K562 (cell line): ENCODE measurements around the gene MICU1. TPM values are rescaled to one million over a fixed set of nuclear protein-coding genes. Genes with fewer than 3 reads are reported as not detected.

Experiments used
- ATAC-seq: fragments of 200-7000 bp; cut with Tn5 transposase; 3 replicates; pipeline ENCODE4 v1.9.1; 2020; ENCODE audit warnings: moderate library complexity
- BruUV-seq: library from RNA; stranded (reverse); fragments of 400-500 nt; replicated peaks from 2 replicates; lab custom pipeline; 2021; lab: Mats Ljungman, UMichigan
- CTCF ChIA-PET: fragments of 300-600 bp; formaldehyde crosslinking; extraction: SDS; loops from one replicate; lab custom pipeline; 2021; ENCODE audit warnings: low intra/inter-chr PET ratio; lab: Yijun Ruan, JAX
- POLR2A ChIA-PET: fragments of 300-600, 350-650 bp; sonication (Branson Sonifier 250); formaldehyde crosslinking; extraction: SDS; loops from one replicate; lab custom pipeline; 2021; ENCODE audit warnings: antibody characterized with exemption, inconsistent platforms; lab: Yijun Ruan, JAX
- DNase-seq, 4 experiments: peaks; one replicate each; pipeline versions ENCODE4 v3.0.0 to v3.0.0-alpha.2; 2011 to 2018; ENCODE audit warnings: low spot score in 3 of 4, mixed read lengths in 3 of 4; ENCODE audit errors: extremely low read depth in 1 of 4
- FAIRE-seq: peaks from 2 replicates; lab custom pipeline; 2011; peaks lifted over from hg19 to GRCh38; lab: Jason Lieb, UNC
- H2AFZ ChIP-seq: 2 replicates; pipeline ENCODE4 v1.6.0; 2011; ENCODE audit warnings: low read depth, low read length, control low read depth, inconsistent platforms
- H3K27ac ChIP-seq: fragments of 200-600 bp; 3 replicates; pipeline ENCODE4 v1.8.0; 2011; ENCODE audit warnings: low read depth, mild to moderate bottlenecking, control low read depth, inconsistent platforms, low read length, moderate library complexity, mixed read lengths; ENCODE audit errors: extremely low read depth
- H3K27me3 ChIP-seq, 2 experiments: fragments of 300-600 bp in 1 of 2; 2 replicates in 1 of 2; 3 replicates in 1 of 2; pipeline versions ENCODE4 v1.6.0 to v1.8.0; 2011; ENCODE audit warnings: inconsistent platforms in 2 of 2, low read length in 2 of 2, mild to moderate bottlenecking in 1 of 2, mixed read lengths in 1 of 2, moderate library complexity in 1 of 2; ENCODE audit not compliant: control insufficient read depth in 2 of 2, insufficient read depth in 2 of 2
- H3K36me3 ChIP-seq: fragments of 300-600 bp; 3 replicates; pipeline ENCODE4 v1.8.0; 2011; ENCODE audit warnings: mild to moderate bottlenecking, low read length, inconsistent platforms; ENCODE audit not compliant: control insufficient read depth, insufficient read depth
- H3K4me1 ChIP-seq, 2 experiments: fragments of 200-600 bp in 1 of 2; replicated peaks in 1 of 2; 2 replicates in 1 of 2; 3 replicates in 1 of 2; pipeline versions ENCODE4 v1.5.1 to v1.8.0; 2011; ENCODE audit warnings: inconsistent platforms in 2 of 2, low read length in 2 of 2, mild to moderate bottlenecking in 1 of 2, mixed read lengths in 1 of 2, moderate library complexity in 1 of 2; ENCODE audit not compliant: control insufficient read depth in 2 of 2, insufficient read depth in 2 of 2
- H3K4me2 ChIP-seq: 2 replicates; pipeline ENCODE4 v1.6.1; 2011; ENCODE audit warnings: low read length, control low read depth, inconsistent platforms, mixed read lengths; ENCODE audit not compliant: insufficient read depth
- H3K4me3 ChIP-seq: fragments of 200-600 bp; sonication (generic), shearing (Covaris generic); 2 replicates; pipeline ENCODE4 v1.5.1; 2016; ENCODE audit warnings: control low read depth, inconsistent platforms
- H3K79me2 ChIP-seq: fragments of 200-600 bp; 3 replicates; pipeline ENCODE4 v1.8.0; 2011; ENCODE audit warnings: low read length, inconsistent platforms; ENCODE audit not compliant: control insufficient read depth, insufficient read depth
- H3K9ac ChIP-seq, 2 experiments: 2 replicates each; pipeline versions ENCODE4 v1.6.0 to v1.6.1; 2011; ENCODE audit warnings: low read depth in 2 of 2, low read length in 2 of 2, control low read depth in 1 of 2, inconsistent platforms in 1 of 2, mild to moderate bottlenecking in 1 of 2, mixed read lengths in 1 of 2; ENCODE audit not compliant: insufficient read depth in 1 of 2
- H3K9me1 ChIP-seq: one replicate; pipeline ENCODE4 v1.6.0; 2011; ENCODE audit warnings: inconsistent platforms, mild to moderate bottlenecking, low read length, moderate library complexity; ENCODE audit not compliant: control insufficient read depth, insufficient read depth
- H3K9me3 ChIP-seq: replicated peaks from 2 replicates; pipeline ENCODE4 v1.5.1; 2011; ENCODE audit warnings: low read depth, low read length, inconsistent platforms; ENCODE audit not compliant: control insufficient read depth, insufficient read depth
- H4K20me1 ChIP-seq: replicated peaks from 2 replicates; pipeline ENCODE4 v1.6.1; 2011; ENCODE audit warnings: low read length, inconsistent platforms, mixed read lengths; ENCODE audit not compliant: control insufficient read depth, insufficient read depth
- ATF7 ChIP-seq: fragments of 450-650 bp; IDR thresholded peaks from 2 replicates; pipeline ENCODE4 v1.7.1; 2014; ENCODE audit warnings: mild to moderate bottlenecking, moderate library complexity
- CAMTA2 ChIP-seq: fragments of 250-450 bp; sonication (Bioruptor Pico); conservative IDR thresholded peaks from 2 replicates; pipeline ENCODE4 v1.5.1; 2022
- ETV1 ChIP-seq: fragments of 450-650 bp; conservative IDR thresholded peaks from 2 replicates; pipeline ENCODE4 v1.6.1; 2016; ENCODE audit warnings: missing genetic modification characterization, control low read depth, low read depth, missing compliant biosample characterization
- KHSRP ChIP-seq: fragments of 450-650 bp; IDR thresholded peaks from 2 replicates; pipeline ENCODE4 v1.6.1; 2017
- NR2F6 ChIP-seq: fragments of 450-650 bp; formaldehyde crosslinking; IDR thresholded peaks from 2 replicates; pipeline ENCODE4 v1.4.0; 2020; ENCODE audit warnings: mild to moderate bottlenecking
- ZNF431 ChIP-seq: sonication (generic); formaldehyde crosslinking; IDR thresholded peaks from 2 replicates; pipeline ENCODE4 v1.8.0; 2022; ENCODE audit warnings: mild to moderate bottlenecking, missing genetic modification reagents
- WGBS: fragments of 100-300 bp; shearing (Covaris generic); methylation state at CpG from one replicate; pipeline ENCODE4 v1.1.6; 2016; ENCODE audit warnings: low coverage, mixed read lengths; ENCODE audit not compliant: insufficient coverage; ENCODE audit errors: missing lambda C conversion rate; 5-methylcytosine and 5-hydroxymethylcytosine counted together
- in situ Hi-C: fragments of 300-500 bp; cut with MboI; formaldehyde crosslinking; loops from 4 replicates; pipeline ENCODE4 v1.15.0; 2018; ENCODE audit warnings: inconsistent platforms, mixed read lengths
- intact Hi-C: fragments of 100-400 bp; cut with micrococcal nuclease; formaldehyde crosslinking; loops from 2 replicates; pipeline ENCODE4 v1.14.2; 2022
- polyA plus RNA-seq, 8 experiments: library from polyadenylated mRNA; depleted of rRNA in 4 of 8; stranded (reverse) in 5 of 8; unstranded in 3 of 8; fragments of >200 nt; fragmentation: Nextera tagmentation in 2 of 8; fragmentation: Illumina TruSeq in 1 of 8; extraction: Ambion mirVana in 2 of 8; extraction: Trizol in 1 of 8; gene quantifications; 2 replicates each; pipeline versions ENCODE4 v1.2.1 to v1.2.3, GENCODE V29; 2011 to 2014; ENCODE audit warnings: inconsistent platforms in 1 of 8, missing spikeins in 1 of 8
- total RNA-seq, 7 experiments: library from RNA; depleted of rRNA in 6 of 7; stranded (reverse); fragments of >200 nt in 6 of 7; fragmentation: Illumina TruSeq in 2 of 7; extraction: Trizol in 2 of 7; gene quantifications; 2 replicates each; pipeline versions ENCODE4 v1.2.1 to v1.2.3, GENCODE V29; 2011 to 2021; ENCODE audit warnings: low replicate concordance in 1 of 7
- TF ChIP-seq, protein P1 (sequence below): fragments of 450-650 bp; IDR thresholded peaks from 2 replicates; pipeline ENCODE4 v1.6.1; 2016; ENCODE audit warnings: mild to moderate bottlenecking, moderate library complexity
- TF ChIP-seq, protein P2 (sequence below): fragments of 250-450 bp; sonication (Bioruptor Pico); IDR thresholded peaks from 2 replicates; pipeline ENCODE4 v1.8.0; 2022; ENCODE audit warnings: inconsistent platforms
- TF ChIP-seq, protein P3 (sequence below): conservative IDR thresholded peaks from 2 replicates; pipeline ENCODE4 v1.6.1; 2011; ENCODE audit warnings: low read depth, mild to moderate bottlenecking, low read length; ENCODE audit not compliant: control insufficient read depth

The MICU1 gene
- total and polyA plus RNA-seq, 9 of the 15 experiments (the other 6 are each of a cell fraction or from before 2014, with no cell fraction given): 29.3 to 76.8 (median 48.4) TPM

DNA sequence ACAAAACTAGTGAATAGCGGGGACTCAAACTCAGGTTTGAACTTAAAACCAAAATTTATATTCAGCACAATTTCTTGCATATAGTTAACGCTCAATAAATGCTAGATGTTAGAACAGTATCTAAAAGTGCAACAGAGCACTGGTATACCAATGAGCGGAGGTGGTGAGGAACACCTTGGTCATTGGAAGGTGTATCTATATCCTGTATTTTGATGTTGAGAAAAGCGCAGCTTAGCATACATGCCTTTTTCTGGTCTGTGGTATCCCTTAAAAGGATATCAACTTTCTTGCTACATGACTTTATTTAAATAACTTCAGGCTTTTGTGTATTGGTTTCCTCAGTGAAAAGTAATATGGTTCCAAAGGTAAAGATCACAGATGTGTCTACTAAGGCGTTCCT is 237.8 kb downstream of the MICU1 start:
- Histone ChIP-seq H3K27ac (no peak overlapping the region), H3K9me3 (no peaks in the 10 kb centered on the region), H3K36me3 (0 out of 3 replicates have a peak, but pooled peaks cover 2% of the 10 kb centered on the region), H3K79me2 (no peaks in the 10 kb centered on the region), H3K27me3 (no peaks in the 10 kb centered on the region), H3K9me1 (no peaks in the 10 kb centered on the region), H4K20me1 (no peaks in the 10 kb centered on the region), H3K4me2 (no peak overlapping the region), H3K9ac (no peak overlapping the region), H3K4me1 (peaks cover 0 to 12% of the 10 kb centered on the region in 2 experiments; a peak in 2 of 5 replicates), H2AFZ (no peak overlapping the region), H3K4me3 (no peak overlapping the region)
- intact Hi-C loops: no loop called here
- in situ Hi-C loops: no loop called here
- CTCF ChIA-PET: no interaction called here
- BruUV-seq: no TSS peak
- TF ChIP-seq, protein P1, sequence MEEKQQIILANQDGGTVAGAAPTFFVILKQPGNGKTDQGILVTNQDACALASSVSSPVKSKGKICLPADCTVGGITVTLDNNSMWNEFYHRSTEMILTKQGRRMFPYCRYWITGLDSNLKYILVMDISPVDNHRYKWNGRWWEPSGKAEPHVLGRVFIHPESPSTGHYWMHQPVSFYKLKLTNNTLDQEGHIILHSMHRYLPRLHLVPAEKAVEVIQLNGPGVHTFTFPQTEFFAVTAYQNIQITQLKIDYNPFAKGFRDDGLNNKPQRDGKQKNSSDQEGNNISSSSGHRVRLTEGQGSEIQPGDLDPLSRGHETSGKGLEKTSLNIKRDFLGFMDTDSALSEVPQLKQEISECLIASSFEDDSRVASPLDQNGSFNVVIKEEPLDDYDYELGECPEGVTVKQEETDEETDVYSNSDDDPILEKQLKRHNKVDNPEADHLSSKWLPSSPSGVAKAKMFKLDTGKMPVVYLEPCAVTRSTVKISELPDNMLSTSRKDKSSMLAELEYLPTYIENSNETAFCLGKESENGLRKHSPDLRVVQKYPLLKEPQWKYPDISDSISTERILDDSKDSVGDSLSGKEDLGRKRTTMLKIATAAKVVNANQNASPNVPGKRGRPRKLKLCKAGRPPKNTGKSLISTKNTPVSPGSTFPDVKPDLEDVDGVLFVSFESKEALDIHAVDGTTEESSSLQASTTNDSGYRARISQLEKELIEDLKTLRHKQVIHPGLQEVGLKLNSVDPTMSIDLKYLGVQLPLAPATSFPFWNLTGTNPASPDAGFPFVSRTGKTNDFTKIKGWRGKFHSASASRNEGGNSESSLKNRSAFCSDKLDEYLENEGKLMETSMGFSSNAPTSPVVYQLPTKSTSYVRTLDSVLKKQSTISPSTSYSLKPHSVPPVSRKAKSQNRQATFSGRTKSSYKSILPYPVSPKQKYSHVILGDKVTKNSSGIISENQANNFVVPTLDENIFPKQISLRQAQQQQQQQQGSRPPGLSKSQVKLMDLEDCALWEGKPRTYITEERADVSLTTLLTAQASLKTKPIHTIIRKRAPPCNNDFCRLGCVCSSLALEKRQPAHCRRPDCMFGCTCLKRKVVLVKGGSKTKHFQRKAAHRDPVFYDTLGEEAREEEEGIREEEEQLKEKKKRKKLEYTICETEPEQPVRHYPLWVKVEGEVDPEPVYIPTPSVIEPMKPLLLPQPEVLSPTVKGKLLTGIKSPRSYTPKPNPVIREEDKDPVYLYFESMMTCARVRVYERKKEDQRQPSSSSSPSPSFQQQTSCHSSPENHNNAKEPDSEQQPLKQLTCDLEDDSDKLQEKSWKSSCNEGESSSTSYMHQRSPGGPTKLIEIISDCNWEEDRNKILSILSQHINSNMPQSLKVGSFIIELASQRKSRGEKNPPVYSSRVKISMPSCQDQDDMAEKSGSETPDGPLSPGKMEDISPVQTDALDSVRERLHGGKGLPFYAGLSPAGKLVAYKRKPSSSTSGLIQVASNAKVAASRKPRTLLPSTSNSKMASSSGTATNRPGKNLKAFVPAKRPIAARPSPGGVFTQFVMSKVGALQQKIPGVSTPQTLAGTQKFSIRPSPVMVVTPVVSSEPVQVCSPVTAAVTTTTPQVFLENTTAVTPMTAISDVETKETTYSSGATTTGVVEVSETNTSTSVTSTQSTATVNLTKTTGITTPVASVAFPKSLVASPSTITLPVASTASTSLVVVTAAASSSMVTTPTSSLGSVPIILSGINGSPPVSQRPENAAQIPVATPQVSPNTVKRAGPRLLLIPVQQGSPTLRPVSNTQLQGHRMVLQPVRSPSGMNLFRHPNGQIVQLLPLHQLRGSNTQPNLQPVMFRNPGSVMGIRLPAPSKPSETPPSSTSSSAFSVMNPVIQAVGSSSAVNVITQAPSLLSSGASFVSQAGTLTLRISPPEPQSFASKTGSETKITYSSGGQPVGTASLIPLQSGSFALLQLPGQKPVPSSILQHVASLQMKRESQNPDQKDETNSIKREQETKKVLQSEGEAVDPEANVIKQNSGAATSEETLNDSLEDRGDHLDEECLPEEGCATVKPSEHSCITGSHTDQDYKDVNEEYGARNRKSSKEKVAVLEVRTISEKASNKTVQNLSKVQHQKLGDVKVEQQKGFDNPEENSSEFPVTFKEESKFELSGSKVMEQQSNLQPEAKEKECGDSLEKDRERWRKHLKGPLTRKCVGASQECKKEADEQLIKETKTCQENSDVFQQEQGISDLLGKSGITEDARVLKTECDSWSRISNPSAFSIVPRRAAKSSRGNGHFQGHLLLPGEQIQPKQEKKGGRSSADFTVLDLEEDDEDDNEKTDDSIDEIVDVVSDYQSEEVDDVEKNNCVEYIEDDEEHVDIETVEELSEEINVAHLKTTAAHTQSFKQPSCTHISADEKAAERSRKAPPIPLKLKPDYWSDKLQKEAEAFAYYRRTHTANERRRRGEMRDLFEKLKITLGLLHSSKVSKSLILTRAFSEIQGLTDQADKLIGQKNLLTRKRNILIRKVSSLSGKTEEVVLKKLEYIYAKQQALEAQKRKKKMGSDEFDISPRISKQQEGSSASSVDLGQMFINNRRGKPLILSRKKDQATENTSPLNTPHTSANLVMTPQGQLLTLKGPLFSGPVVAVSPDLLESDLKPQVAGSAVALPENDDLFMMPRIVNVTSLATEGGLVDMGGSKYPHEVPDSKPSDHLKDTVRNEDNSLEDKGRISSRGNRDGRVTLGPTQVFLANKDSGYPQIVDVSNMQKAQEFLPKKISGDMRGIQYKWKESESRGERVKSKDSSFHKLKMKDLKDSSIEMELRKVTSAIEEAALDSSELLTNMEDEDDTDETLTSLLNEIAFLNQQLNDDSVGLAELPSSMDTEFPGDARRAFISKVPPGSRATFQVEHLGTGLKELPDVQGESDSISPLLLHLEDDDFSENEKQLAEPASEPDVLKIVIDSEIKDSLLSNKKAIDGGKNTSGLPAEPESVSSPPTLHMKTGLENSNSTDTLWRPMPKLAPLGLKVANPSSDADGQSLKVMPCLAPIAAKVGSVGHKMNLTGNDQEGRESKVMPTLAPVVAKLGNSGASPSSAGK: no peak
- no peak for TF ChIP-seq ATF7
- 0 out of 2 replicates have a peak, but pooled peaks have one; percentile 16 for TF ChIP-seq ETV1
- TF ChIP-seq, protein P2, sequence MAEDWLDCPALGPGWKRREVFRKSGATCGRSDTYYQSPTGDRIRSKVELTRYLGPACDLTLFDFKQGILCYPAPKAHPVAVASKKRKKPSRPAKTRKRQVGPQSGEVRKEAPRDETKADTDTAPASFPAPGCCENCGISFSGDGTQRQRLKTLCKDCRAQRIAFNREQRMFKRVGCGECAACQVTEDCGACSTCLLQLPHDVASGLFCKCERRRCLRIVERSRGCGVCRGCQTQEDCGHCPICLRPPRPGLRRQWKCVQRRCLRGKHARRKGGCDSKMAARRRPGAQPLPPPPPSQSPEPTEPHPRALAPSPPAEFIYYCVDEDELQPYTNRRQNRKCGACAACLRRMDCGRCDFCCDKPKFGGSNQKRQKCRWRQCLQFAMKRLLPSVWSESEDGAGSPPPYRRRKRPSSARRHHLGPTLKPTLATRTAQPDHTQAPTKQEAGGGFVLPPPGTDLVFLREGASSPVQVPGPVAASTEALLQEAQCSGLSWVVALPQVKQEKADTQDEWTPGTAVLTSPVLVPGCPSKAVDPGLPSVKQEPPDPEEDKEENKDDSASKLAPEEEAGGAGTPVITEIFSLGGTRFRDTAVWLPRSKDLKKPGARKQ: peak; percentile 5; the same call in 1 of the 2 replicates
- TF ChIP-seq ZNF431: no peak
- TF ChIP-seq NR2F6 (CRISPR knock-in tag): no peak
- no peak for TF ChIP-seq KHSRP
- TF ChIP-seq CAMTA2 (CRISPR knock-in tag): no peak
- TF ChIP-seq, protein P3, sequence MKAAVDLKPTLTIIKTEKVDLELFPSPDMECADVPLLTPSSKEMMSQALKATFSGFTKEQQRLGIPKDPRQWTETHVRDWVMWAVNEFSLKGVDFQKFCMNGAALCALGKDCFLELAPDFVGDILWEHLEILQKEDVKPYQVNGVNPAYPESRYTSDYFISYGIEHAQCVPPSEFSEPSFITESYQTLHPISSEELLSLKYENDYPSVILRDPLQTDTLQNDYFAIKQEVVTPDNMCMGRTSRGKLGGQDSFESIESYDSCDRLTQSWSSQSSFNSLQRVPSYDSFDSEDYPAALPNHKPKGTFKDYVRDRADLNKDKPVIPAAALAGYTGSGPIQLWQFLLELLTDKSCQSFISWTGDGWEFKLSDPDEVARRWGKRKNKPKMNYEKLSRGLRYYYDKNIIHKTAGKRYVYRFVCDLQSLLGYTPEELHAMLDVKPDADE: no peak
- FAIRE-seq (no peak), DNase-seq (no peak), ATAC-seq (no peak)
- 79% methylated on average over 5 of the region's 5 CpGs for WGBS
- POLR2A ChIA-PET: interaction anchor here (0.8 kb wide), 1 partner anchor 9 kb away, joined by 3 read pairs; no protein-coding TSS in a partner anchor
